Spleen (tissue), 7 donors: ENCODE data around the gene JDP2.

Source experiments
- CTCF ChIP-seq, 11 experiments: fragments of 200-600 bp in 7 of 11; fragments of 450-650 bp in 4 of 11; sonication (generic) in 4 of 11; IDR thresholded peaks in 8 of 11; conservative IDR thresholded peaks in 3 of 11; 1 replicate in 7 of 11; 2 replicates in 4 of 11; pipeline versions ENCODE4 v1.4.0 to v1.8.0; 2016 to 2021; ENCODE audit warnings: antibody characterized with exemption in 11 of 11, inconsistent platforms in 4 of 11, mild to moderate bottlenecking in 1 of 11
- POLR2AphosphoS5 ChIP-seq, 3 donors: sonication (generic); formaldehyde crosslinking; IDR thresholded peaks; one replicate each; pipeline ENCODE4 v1.5.1; 2017; ENCODE audit warnings: antibody characterized with exemption in 3 of 3
- donor health status: DM: no; HTN: no; CAD: no; lungs with moderate emphysema.
- donor health status: DM: no; HTN: no; CAD: no.
- donor health status: DM: no; HTN: no; CAD: no.

GRCh38 chr14:75469164-75469563 is 41.3 kb downstream of the JDP2 start:
- TF ChIP-seq POLR2AphosphoS5 (IDR thresholded peaks at IDR 0.05) (no peak), CTCF (IDR thresholded peaks at IDR 0.05 in 8 of 11, conservative IDR thresholded peaks at IDR 0.05 in 3 of 11) (no peak)
